GM13977 (cell line): ENCODE results near the gene PREX1.

Experiments used
- DNase-seq: peaks from one replicate; pipeline ENCODE4 v3.0.0; 2012; ENCODE audit warnings: low spot score
- in situ Hi-C: fragments of 300-500 bp; cut with MboI; formaldehyde crosslinking; loops from one replicate; pipeline ENCODE4 v1.12.0; 2022; ENCODE audit warnings: low sequenced_read_pairs, low pct_unique_long_range_greater_than_20kb, mixed read lengths, inconsistent platforms; ENCODE audit not compliant: unreplicated experiment
- TF ChIP-seq, protein P1 (sequence below): IDR thresholded peaks from 2 replicates; pipeline ENCODE4 v1.5.1; 2012; ENCODE audit warnings: mild to moderate bottlenecking, control low read depth; ENCODE audit not compliant: insufficient read depth; ENCODE audit errors: extremely low read depth, missing control alignments

The PREX1 gene

GRCh38 chr20:48703511-48704219 lies 124.1 kb downstream of the PREX1 start:
- no peak for DNase-seq
- in situ Hi-C loops: no loop called here
- TF ChIP-seq, protein P1, sequence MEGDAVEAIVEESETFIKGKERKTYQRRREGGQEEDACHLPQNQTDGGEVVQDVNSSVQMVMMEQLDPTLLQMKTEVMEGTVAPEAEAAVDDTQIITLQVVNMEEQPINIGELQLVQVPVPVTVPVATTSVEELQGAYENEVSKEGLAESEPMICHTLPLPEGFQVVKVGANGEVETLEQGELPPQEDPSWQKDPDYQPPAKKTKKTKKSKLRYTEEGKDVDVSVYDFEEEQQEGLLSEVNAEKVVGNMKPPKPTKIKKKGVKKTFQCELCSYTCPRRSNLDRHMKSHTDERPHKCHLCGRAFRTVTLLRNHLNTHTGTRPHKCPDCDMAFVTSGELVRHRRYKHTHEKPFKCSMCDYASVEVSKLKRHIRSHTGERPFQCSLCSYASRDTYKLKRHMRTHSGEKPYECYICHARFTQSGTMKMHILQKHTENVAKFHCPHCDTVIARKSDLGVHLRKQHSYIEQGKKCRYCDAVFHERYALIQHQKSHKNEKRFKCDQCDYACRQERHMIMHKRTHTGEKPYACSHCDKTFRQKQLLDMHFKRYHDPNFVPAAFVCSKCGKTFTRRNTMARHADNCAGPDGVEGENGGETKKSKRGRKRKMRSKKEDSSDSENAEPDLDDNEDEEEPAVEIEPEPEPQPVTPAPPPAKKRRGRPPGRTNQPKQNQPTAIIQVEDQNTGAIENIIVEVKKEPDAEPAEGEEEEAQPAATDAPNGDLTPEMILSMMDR: no peak

GRCh38 chr20:48703107-48703506 lies 124.7 kb downstream of the PREX1 start:
- no peak for DNase-seq
- in situ Hi-C loops: no loop called here
- TF ChIP-seq, protein P1: no peak

- DNase-seq: no peak
- TF ChIP-seq, protein P1: no peak
- in situ Hi-C loops: no loop called here
These were observed 125.3 kb downstream of the PREX1 start for GRCh38 chr20:48702455-48702913.

GRCh38 chr20:48701702-48702101 lies 126.1 kb downstream of the PREX1 start:
- in situ Hi-C loops: no loop called here
- TF ChIP-seq, protein P1: no peak
- no peak for DNase-seq

GRCh38 chr20:48698507-48699267 lies 129.1 kb downstream of the PREX1 start:
- DNase-seq: no peak
- TF ChIP-seq, protein P1: no peak
- in situ Hi-C loops: no loop called here

DNA sequence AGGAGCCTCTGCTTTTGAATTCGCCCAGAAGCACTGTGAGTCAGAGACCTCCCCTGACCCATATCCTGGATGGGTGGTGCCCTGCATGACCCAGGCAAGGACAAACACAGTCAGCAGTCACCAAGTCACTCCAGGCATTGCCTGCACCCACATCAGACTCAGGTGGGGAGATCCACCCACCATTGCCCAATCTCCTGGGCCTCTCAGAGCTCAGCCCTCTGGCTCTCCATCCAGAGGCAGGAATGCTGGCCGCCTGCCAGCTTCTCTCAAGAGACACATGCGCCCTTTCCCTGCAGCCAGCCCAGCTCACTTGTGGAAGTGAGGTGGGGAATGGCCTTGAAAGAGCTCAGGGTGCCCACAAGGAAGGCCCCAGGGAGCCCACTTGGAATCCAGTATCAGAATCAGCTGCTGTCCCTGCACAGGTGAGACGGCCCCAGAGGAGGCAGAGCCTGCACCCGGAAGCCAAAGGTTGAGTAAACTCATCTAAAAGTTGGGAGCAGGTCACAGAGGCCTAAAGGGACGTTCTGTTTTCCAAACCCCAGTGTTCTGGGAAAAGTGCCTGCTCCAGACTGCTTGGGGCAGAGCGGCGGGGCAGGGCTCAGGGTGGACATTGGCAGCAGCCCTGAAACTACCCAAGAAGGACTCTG lies 129.8 kb downstream of the PREX1 start:
- in situ Hi-C loops: no loop called here
- TF ChIP-seq, protein P1: no peak
- DNase-seq: no peak
